Fibroblast of mammary gland (primary cell): Measurements from ENCODE around the gene TM4SF20.

Source experiments
- DNase-seq: peaks from one replicate; pipeline ENCODE4 v3.0.0-alpha.2; 2010; ENCODE audit warnings: low read depth
- H3K4me3 ChIP-seq: 2 replicates; pipeline ENCODE4 v1.5.1; 2011; ENCODE audit warnings: low read depth, mild to moderate bottlenecking, low read length, moderate library complexity; ENCODE audit not compliant: control insufficient read depth
- TF ChIP-seq, protein P1 (sequence below): conservative IDR thresholded peaks from 2 replicates; pipeline ENCODE4 v1.5.1; 2011; ENCODE audit warnings: low read depth, low read length, inconsistent platforms; ENCODE audit not compliant: control insufficient read depth, insufficient read depth

The TM4SF20 gene

DNA sequence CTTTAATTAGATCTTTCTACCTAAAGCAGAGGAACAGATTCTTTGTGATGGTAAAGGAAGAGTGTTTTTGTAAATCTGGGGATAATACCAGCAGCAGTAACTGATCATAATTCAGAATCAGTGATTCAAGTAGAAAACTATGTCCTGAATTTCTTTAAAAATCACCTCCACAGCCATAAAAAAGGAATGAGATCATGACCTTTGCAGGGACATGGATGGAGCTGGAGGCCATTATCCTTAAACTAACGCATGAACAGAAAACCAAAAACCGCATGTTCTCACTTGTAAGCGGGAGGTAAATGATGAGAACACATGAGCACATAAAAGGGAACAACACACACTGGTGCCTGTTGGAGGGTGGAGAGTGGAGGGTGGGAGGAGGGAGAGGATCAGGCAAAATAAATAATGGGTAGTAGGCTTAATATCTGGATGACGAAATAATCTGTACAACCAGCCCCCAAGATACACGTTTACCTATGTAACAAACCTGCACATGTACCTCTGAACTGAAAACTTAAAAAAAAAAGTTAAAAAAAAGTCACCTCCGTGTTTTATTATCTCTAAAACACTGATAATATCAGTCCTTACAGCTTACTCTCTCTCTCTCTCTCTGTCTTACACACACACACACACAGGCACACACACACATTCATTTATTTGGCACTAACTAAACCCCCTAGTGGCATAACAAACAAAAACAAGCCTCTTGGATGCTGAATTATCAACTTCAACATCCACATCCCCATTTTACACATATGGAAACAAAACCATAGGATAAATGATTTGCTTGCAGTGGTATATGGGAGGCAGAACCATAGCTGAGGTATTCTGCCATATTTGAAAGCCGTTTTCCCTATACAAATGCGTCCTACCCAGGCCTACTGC is 1.4 kb downstream of the TM4SF20 start:
- TF ChIP-seq, protein P1, sequence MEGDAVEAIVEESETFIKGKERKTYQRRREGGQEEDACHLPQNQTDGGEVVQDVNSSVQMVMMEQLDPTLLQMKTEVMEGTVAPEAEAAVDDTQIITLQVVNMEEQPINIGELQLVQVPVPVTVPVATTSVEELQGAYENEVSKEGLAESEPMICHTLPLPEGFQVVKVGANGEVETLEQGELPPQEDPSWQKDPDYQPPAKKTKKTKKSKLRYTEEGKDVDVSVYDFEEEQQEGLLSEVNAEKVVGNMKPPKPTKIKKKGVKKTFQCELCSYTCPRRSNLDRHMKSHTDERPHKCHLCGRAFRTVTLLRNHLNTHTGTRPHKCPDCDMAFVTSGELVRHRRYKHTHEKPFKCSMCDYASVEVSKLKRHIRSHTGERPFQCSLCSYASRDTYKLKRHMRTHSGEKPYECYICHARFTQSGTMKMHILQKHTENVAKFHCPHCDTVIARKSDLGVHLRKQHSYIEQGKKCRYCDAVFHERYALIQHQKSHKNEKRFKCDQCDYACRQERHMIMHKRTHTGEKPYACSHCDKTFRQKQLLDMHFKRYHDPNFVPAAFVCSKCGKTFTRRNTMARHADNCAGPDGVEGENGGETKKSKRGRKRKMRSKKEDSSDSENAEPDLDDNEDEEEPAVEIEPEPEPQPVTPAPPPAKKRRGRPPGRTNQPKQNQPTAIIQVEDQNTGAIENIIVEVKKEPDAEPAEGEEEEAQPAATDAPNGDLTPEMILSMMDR: peak; percentile 14
- no peak for DNase-seq

DNA sequence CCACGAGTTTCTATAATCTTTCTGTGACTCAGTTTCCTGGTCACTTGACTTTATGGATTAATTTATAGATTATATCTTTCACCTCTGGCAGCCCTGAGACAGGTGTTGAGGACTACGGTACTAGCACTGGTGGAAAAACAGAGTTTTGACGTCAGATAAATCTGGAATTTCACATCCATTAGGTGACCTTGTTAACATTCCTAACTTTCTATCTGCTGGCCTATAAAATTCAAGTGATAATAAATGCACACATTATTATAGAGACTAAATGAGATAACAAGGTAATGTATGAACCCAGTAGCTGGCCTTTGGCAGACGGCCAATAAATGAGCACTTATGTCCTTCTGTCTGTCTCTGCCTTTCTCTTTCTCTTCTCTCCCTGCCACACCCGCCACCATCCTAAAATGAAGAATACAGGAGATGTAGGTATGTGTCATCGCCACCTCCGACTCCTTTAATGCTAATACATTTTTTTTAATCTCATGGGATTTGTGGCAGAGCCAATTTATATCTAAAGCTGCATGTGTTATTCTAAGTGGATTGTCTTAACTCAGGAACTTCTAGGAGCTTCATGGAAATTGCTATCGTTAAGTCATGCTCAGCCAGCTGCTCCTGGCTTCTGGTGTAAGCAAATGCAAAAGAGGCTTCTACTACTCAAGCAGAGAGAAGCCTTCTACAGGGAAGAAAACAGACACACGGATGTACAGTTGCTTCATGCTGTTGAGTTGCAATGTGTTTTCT is 2.3 kb downstream of the TM4SF20 start:
- peak; percentile 49 for DNase-seq
- no peak overlapping the region for H3K4me3 ChIP-seq
- TF ChIP-seq, protein P1: no peak

More for the DNA sequence above, 1.4 kb downstream of the TM4SF20 start:
- H3K4me3 ChIP-seq: no peak overlapping the region

DNA sequence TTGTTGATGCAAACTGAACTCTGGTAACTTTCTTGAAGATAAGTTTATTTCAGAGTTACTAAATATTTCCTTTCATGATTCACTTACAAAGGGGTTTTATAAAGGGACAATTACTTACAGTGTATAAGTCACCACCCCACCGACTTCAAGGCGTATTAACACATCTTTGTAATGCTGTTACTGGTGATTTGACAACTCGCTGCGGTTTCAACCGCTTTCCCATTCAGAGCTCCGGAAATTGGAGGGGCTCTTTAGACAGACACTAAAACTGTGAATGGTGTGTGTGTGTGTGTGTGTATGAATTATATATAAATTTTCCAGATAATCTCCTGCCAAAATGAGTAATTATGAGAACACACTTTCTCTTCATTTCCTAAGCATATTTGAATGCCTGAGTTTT is 4.9 kb downstream of the TM4SF20 start:
- TF ChIP-seq, protein P1: no peak
- peak; percentile 63 for DNase-seq
- no peak overlapping the region for H3K4me3 ChIP-seq

DNA sequence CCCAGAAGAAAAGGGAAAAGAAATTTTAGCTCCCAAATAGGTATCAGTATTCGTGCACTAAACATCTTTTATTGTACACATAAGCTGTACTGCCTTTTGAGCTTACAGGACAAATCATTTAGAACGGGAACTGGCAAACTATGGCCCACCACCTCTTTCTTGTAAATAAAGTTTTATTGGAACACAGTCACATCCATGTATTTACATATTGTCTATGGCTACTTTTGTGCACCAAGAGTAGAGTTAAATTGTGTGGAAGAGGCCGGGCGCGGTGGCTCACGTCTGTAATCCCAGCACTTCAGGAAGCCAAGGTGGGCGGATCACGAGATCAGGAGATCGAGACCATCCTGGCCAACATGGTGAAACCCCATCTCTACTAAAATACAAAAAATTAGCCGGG is 5.7 kb downstream of the TM4SF20 start:
- TF ChIP-seq, protein P1: no peak
- DNase-seq: no peak
- no peak overlapping the region for H3K4me3 ChIP-seq

DNA sequence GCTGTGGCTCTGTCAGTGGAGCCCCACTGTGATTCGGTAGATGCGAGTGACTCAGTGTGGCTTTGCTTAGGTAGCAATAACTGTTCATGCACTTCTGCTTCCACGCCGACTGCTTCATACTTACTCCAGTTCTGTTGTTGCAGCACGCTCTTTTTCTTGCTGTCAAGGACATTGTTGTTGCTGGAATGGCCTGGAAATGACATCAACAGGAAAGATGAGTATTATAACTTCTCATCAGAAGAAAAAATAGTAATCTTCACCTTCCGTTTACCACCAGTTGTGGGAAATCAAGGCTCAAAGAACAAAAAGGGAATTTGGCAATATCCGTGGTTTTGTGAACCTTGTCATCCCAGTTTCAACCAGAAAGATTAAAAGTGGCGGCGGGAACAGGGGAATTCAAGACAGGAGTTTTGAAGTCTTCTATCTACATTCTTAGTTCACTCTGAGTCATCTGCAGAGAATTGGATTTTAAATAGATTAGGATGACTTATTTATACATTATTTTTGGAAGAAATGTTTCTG is 8.3 kb downstream of the TM4SF20 start:
- TF ChIP-seq, protein P1: no peak
- peak; percentile 95 for DNase-seq
- no peak overlapping the region for H3K4me3 ChIP-seq

DNA sequence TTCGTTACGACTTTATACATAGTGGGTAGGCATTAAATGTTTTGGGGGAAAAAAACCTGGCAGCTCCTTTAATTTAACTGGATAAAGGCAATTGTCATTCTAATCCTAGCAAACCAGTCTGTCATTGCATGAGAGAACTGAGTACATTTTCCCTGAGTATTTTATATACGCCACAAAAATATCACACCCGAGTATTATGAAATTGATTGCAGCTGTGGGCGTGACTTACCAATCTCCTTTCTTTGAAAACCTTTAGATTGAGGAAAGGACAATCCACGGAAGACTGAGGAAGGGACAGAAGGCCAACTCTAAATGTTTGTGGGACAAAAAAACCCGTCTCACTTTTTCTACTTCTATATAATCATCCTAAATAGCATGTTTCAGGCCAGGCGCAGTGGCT is 9.0 kb downstream of the TM4SF20 start:
- no peak for DNase-seq
- TF ChIP-seq, protein P1: no peak
- no peak overlapping the region for H3K4me3 ChIP-seq
